K562 (cell line): Measurements from ENCODE around the gene ZBTB8B. TPM values are rescaled to one million over a fixed set of nuclear protein-coding genes. Genes with fewer than 3 reads are reported as not detected.
A peak's percentile ranks its signal among the peaks of the same experiment; 100 is the strongest.

Experiments used
- ATAC-seq: fragments of 200-7000 bp; cut with Tn5 transposase; 3 replicates; pipeline ENCODE4 v1.9.1; 2020; ENCODE audit warnings: moderate library complexity
- BruUV-seq: library from RNA; stranded (reverse); fragments of 400-500 nt; replicated peaks from 2 replicates; lab custom pipeline; 2021; lab: Mats Ljungman, UMichigan
- CTCF ChIA-PET: fragments of 300-600 bp; formaldehyde crosslinking; extraction: SDS; loops from one replicate; lab custom pipeline; 2021; ENCODE audit warnings: low intra/inter-chr PET ratio; lab: Yijun Ruan, JAX
- POLR2A ChIA-PET: fragments of 300-600, 350-650 bp; sonication (Branson Sonifier 250); formaldehyde crosslinking; extraction: SDS; loops from one replicate; lab custom pipeline; 2021; ENCODE audit warnings: antibody characterized with exemption, inconsistent platforms; lab: Yijun Ruan, JAX
- DNase-seq, 4 experiments: peaks; one replicate each; pipeline versions ENCODE4 v3.0.0 to v3.0.0-alpha.2; 2011 to 2018; ENCODE audit warnings: low spot score in 3 of 4, mixed read lengths in 3 of 4; ENCODE audit errors: extremely low read depth in 1 of 4
- FAIRE-seq: peaks from 2 replicates; lab custom pipeline; 2011; peaks lifted over from hg19 to GRCh38; lab: Jason Lieb, UNC
- H2AFZ ChIP-seq: 2 replicates; pipeline ENCODE4 v1.6.0; 2011; ENCODE audit warnings: low read depth, low read length, control low read depth, inconsistent platforms
- H3K27ac ChIP-seq: fragments of 200-600 bp; 3 replicates; pipeline ENCODE4 v1.8.0; 2011; ENCODE audit warnings: low read depth, mild to moderate bottlenecking, control low read depth, inconsistent platforms, low read length, moderate library complexity, mixed read lengths; ENCODE audit errors: extremely low read depth
- H3K27me3 ChIP-seq, 2 experiments: fragments of 300-600 bp in 1 of 2; 2 replicates in 1 of 2; 3 replicates in 1 of 2; pipeline versions ENCODE4 v1.6.0 to v1.8.0; 2011; ENCODE audit warnings: inconsistent platforms in 2 of 2, low read length in 2 of 2, mild to moderate bottlenecking in 1 of 2, mixed read lengths in 1 of 2, moderate library complexity in 1 of 2; ENCODE audit not compliant: control insufficient read depth in 2 of 2, insufficient read depth in 2 of 2
- H3K36me3 ChIP-seq: fragments of 300-600 bp; 3 replicates; pipeline ENCODE4 v1.8.0; 2011; ENCODE audit warnings: mild to moderate bottlenecking, low read length, inconsistent platforms; ENCODE audit not compliant: control insufficient read depth, insufficient read depth
- H3K4me1 ChIP-seq, 2 experiments: fragments of 200-600 bp in 1 of 2; replicated peaks in 1 of 2; 2 replicates in 1 of 2; 3 replicates in 1 of 2; pipeline versions ENCODE4 v1.5.1 to v1.8.0; 2011; ENCODE audit warnings: inconsistent platforms in 2 of 2, low read length in 2 of 2, mild to moderate bottlenecking in 1 of 2, mixed read lengths in 1 of 2, moderate library complexity in 1 of 2; ENCODE audit not compliant: control insufficient read depth in 2 of 2, insufficient read depth in 2 of 2
- H3K4me2 ChIP-seq: 2 replicates; pipeline ENCODE4 v1.6.1; 2011; ENCODE audit warnings: low read length, control low read depth, inconsistent platforms, mixed read lengths; ENCODE audit not compliant: insufficient read depth
- H3K4me3 ChIP-seq: fragments of 200-600 bp; sonication (generic), shearing (Covaris generic); 2 replicates; pipeline ENCODE4 v1.5.1; 2016; ENCODE audit warnings: control low read depth, inconsistent platforms
- H3K79me2 ChIP-seq: fragments of 200-600 bp; 3 replicates; pipeline ENCODE4 v1.8.0; 2011; ENCODE audit warnings: low read length, inconsistent platforms; ENCODE audit not compliant: control insufficient read depth, insufficient read depth
- H3K9ac ChIP-seq, 2 experiments: 2 replicates each; pipeline versions ENCODE4 v1.6.0 to v1.6.1; 2011; ENCODE audit warnings: low read depth in 2 of 2, low read length in 2 of 2, control low read depth in 1 of 2, inconsistent platforms in 1 of 2, mild to moderate bottlenecking in 1 of 2, mixed read lengths in 1 of 2; ENCODE audit not compliant: insufficient read depth in 1 of 2
- H3K9me1 ChIP-seq: one replicate; pipeline ENCODE4 v1.6.0; 2011; ENCODE audit warnings: inconsistent platforms, mild to moderate bottlenecking, low read length, moderate library complexity; ENCODE audit not compliant: control insufficient read depth, insufficient read depth
- H3K9me3 ChIP-seq: replicated peaks from 2 replicates; pipeline ENCODE4 v1.5.1; 2011; ENCODE audit warnings: low read depth, low read length, inconsistent platforms; ENCODE audit not compliant: control insufficient read depth, insufficient read depth
- H4K20me1 ChIP-seq: replicated peaks from 2 replicates; pipeline ENCODE4 v1.6.1; 2011; ENCODE audit warnings: low read length, inconsistent platforms, mixed read lengths; ENCODE audit not compliant: control insufficient read depth, insufficient read depth
- ARID2 ChIP-seq: fragments of 450-650 bp; IDR thresholded peaks from 2 replicates; pipeline ENCODE4 v1.6.1; 2017; ENCODE audit warnings: antibody characterized with exemption, mild to moderate bottlenecking
- HOXB6 ChIP-seq: fragments of 250-450 bp; sonication (Bioruptor Pico); IDR thresholded peaks from 2 replicates; pipeline ENCODE4 v1.5.1; 2022; ENCODE audit warnings: mild to moderate bottlenecking, borderline replicate concordance
- KDM1A ChIP-seq, 2 experiments: fragments of 450-650 bp; IDR thresholded peaks; 2 replicates each; pipeline ENCODE4 v1.6.1; 2016; ENCODE audit warnings: mild to moderate bottlenecking in 2 of 2
- ZNF778 ChIP-seq: fragments of 450-650 bp; formaldehyde crosslinking; IDR thresholded peaks from 2 replicates; pipeline ENCODE4 v1.4.0; 2020; ENCODE audit warnings: mild to moderate bottlenecking, moderate library complexity
- ZSCAN29 ChIP-seq: fragments of 450-650 bp; IDR thresholded peaks from 2 replicates; pipeline ENCODE4 v1.6.1; 2017
- WGBS: fragments of 100-300 bp; shearing (Covaris generic); methylation state at CpG from one replicate; pipeline ENCODE4 v1.1.6; 2016; ENCODE audit warnings: low coverage, mixed read lengths; ENCODE audit not compliant: insufficient coverage; ENCODE audit errors: missing lambda C conversion rate; 5-methylcytosine and 5-hydroxymethylcytosine counted together
- in situ Hi-C: fragments of 300-500 bp; cut with MboI; formaldehyde crosslinking; loops from 4 replicates; pipeline ENCODE4 v1.15.0; 2018; ENCODE audit warnings: inconsistent platforms, mixed read lengths
- intact Hi-C: fragments of 100-400 bp; cut with micrococcal nuclease; formaldehyde crosslinking; loops from 2 replicates; pipeline ENCODE4 v1.14.2; 2022
- polyA plus RNA-seq, 8 experiments: library from polyadenylated mRNA; depleted of rRNA in 4 of 8; stranded (reverse) in 5 of 8; unstranded in 3 of 8; fragments of >200 nt; fragmentation: Nextera tagmentation in 2 of 8; fragmentation: Illumina TruSeq in 1 of 8; extraction: Ambion mirVana in 2 of 8; extraction: Trizol in 1 of 8; gene quantifications; 2 replicates each; pipeline versions ENCODE4 v1.2.1 to v1.2.3, GENCODE V29; 2011 to 2014; ENCODE audit warnings: inconsistent platforms in 1 of 8, missing spikeins in 1 of 8
- total RNA-seq, 7 experiments: library from RNA; depleted of rRNA in 6 of 7; stranded (reverse); fragments of >200 nt in 6 of 7; fragmentation: Illumina TruSeq in 2 of 7; extraction: Trizol in 2 of 7; gene quantifications; 2 replicates each; pipeline versions ENCODE4 v1.2.1 to v1.2.3, GENCODE V29; 2011 to 2021; ENCODE audit warnings: low replicate concordance in 1 of 7
- TF ChIP-seq, protein P1 (sequence below): fragments of 250-450 bp; sonication (Bioruptor Pico); IDR thresholded peaks from 2 replicates; pipeline ENCODE4 v1.5.0; 2021

ZBTB8B gene
- total and polyA plus RNA-seq, 9 of the 15 experiments (the other 6 are each of a cell fraction or from before 2014, with no cell fraction given) = not detected

- intact Hi-C loops = no loop called here
- no peak overlapping the region for H3K9ac ChIP-seq
- no peak for ATAC-seq
- H3K36me3 ChIP-seq = no peaks in the 10 kb centered on the region
- H3K27ac ChIP-seq = no peak overlapping the region
- H3K9me3 ChIP-seq = no peaks in the 10 kb centered on the region
- no peak overlapping the region for H3K4me2 ChIP-seq
- WGBS = 17% methylated on average over 7 of the region's 7 CpGs
- in situ Hi-C loops = no loop called here
- H3K4me1 ChIP-seq = peaks cover 0 to under 1% of the 10 kb centered on the region in 2 experiments; a peak in 3 of 5 replicates
- POLR2A ChIA-PET = interaction anchor here (0.6 to 3.0 kb wide), 2 partner anchors 13 to 18 kb away, joined by 4 to 10 read pairs; no protein-coding TSS in a partner anchor
- H3K79me2 ChIP-seq = no peaks in the 10 kb centered on the region
- no TSS peak for BruUV-seq
- no peak for TF ChIP-seq ZNF778
- TF ChIP-seq KDM1A (IDR thresholded peaks at IDR 0.05) = peak in 1 of 2 experiments; percentile 27; a peak in 3 of 4 replicates
- no peak for TF ChIP-seq ARID2
- TF ChIP-seq ZSCAN29 = no peak
- TF ChIP-seq, protein P1, sequence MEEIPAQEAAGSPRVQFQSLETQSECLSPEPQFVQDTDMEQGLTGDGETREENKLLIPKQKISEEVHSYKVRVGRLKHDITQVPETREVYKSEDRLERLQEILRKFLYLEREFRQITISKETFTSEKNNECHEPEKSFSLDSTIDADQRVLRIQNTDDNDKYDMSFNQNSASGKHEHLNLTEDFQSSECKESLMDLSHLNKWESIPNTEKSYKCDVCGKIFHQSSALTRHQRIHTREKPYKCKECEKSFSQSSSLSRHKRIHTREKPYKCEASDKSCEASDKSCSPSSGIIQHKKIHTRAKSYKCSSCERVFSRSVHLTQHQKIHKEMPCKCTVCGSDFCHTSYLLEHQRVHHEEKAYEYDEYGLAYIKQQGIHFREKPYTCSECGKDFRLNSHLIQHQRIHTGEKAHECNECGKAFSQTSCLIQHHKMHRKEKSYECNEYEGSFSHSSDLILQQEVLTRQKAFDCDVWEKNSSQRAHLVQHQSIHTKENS (CRISPR knock-in tag) = no peak
- TF ChIP-seq HOXB6 (CRISPR knock-in tag) = no peak
- H2AFZ ChIP-seq = no peak overlapping the region
- CTCF ChIA-PET = no interaction called here
- no peaks in the 10 kb centered on the region for H3K9me1 ChIP-seq
- peaks cover 3% of the 10 kb centered on the region; the same call in 1 of the 2 replicates for H4K20me1 ChIP-seq
- no peak overlapping the region for H3K4me3 ChIP-seq
- no peak for DNase-seq
- peaks cover 13 to 15% of the 10 kb centered on the region in 2 experiments for H3K27me3 ChIP-seq
- no peak for FAIRE-seq
Observed at GRCh38 chr1:32494711-32495337, 30.0 kb downstream of the ZBTB8B start.
